Liver (tissue), 9 donors: ENCODE measurements around the gene PRKX. TPM values are rescaled to one million over a fixed set of nuclear protein-coding genes. Genes with fewer than 3 reads are reported as not detected.

Experiments used
- DNase-seq: peaks from one replicate; pipeline ENCODE4 v3.0.0-alpha.2; 2017; ENCODE audit warnings: low spot score
- H3K27ac ChIP-seq, 2 donors: one replicate each; pipeline ENCODE4 v1.7.0; 2013; ENCODE audit warnings: inconsistent platforms in 2 of 2, low read length in 2 of 2, control low read depth in 1 of 2, low read depth in 1 of 2, mild to moderate bottlenecking in 1 of 2
- H3K27me3 ChIP-seq, 4 donors: one replicate each; pipeline versions ENCODE4 v1.6.1 to v1.7.0; 2013; ENCODE audit warnings: low read length in 3 of 4, inconsistent platforms in 1 of 4, mild to moderate bottlenecking in 1 of 4, moderate library complexity in 1 of 4; ENCODE audit not compliant: control insufficient read depth in 4 of 4, insufficient read depth in 4 of 4
- H3K36me3 ChIP-seq, 4 donors: one replicate each; pipeline versions ENCODE4 v1.6.1 to v1.7.0; 2013; ENCODE audit warnings: low read length in 3 of 4, mild to moderate bottlenecking in 3 of 4, low read depth in 1 of 4, moderate library complexity in 1 of 4; ENCODE audit not compliant: control insufficient read depth in 4 of 4, insufficient read depth in 3 of 4
- H3K4me1 ChIP-seq, 4 donors: one replicate each; pipeline versions ENCODE4 v1.6.1 to v1.7.0; 2013; ENCODE audit warnings: low read length in 3 of 4, mild to moderate bottlenecking in 3 of 4, moderate library complexity in 1 of 4; ENCODE audit not compliant: control insufficient read depth in 4 of 4, insufficient read depth in 4 of 4
- H3K4me3 ChIP-seq, 3 donors: one replicate each; pipeline versions ENCODE4 v1.6.1 to v1.7.0; 2013; ENCODE audit warnings: low read length in 3 of 3, control low read depth in 1 of 3, low read depth in 1 of 3, mild to moderate bottlenecking in 1 of 3
- H3K9ac ChIP-seq, 2 donors: one replicate each; pipeline ENCODE4 v1.7.0; 2013; ENCODE audit warnings: low read length in 2 of 2, mild to moderate bottlenecking in 2 of 2, moderate library complexity in 2 of 2, control low read depth in 1 of 2, low read depth in 1 of 2
- H3K9me3 ChIP-seq, 4 donors: one replicate each; pipeline versions ENCODE4 v1.6.1 to v1.7.0; 2013; ENCODE audit warnings: low read length in 3 of 4; ENCODE audit not compliant: control insufficient read depth in 4 of 4
- ATF3 ChIP-seq: IDR thresholded peaks from 2 replicates; pipeline ENCODE4 v1.6.1; 2016; ENCODE audit warnings: antibody characterized with exemption
- CTCF ChIP-seq: fragments of 150-350 bp; IDR thresholded peaks from 2 replicates; pipeline ENCODE4 v1.5.1; 2017; ENCODE audit warnings: improper control_type of control experiment, low read depth, low read length; ENCODE audit not compliant: missing input control
- EGR1 ChIP-seq, 2 donors: IDR thresholded peaks; 2 replicates each; pipeline ENCODE4 v1.6.1; 2016 to 2018; ENCODE audit warnings: antibody characterized with exemption in 2 of 2, low read depth in 2 of 2
- FOXA1 ChIP-seq: IDR thresholded peaks from 2 replicates; pipeline ENCODE4 v1.6.1; 2016; ENCODE audit warnings: antibody characterized with exemption
- FOXA2 ChIP-seq: IDR thresholded peaks from 2 replicates; pipeline ENCODE4 v1.6.1; 2016; ENCODE audit warnings: antibody characterized with exemption
- GABPA ChIP-seq, 2 donors: IDR thresholded peaks in 1 of 2; conservative IDR thresholded peaks in 1 of 2; 2 replicates each; pipeline ENCODE4 v1.6.1; 2016; ENCODE audit warnings: antibody characterized with exemption in 2 of 2, mild to moderate bottlenecking in 1 of 2, moderate library complexity in 1 of 2
- HNF4A ChIP-seq, 2 donors: conservative IDR thresholded peaks; 2 replicates each; pipeline ENCODE4 v1.6.1; 2016; ENCODE audit warnings: antibody characterized with exemption in 2 of 2, mild to moderate bottlenecking in 2 of 2
- HNF4G ChIP-seq: IDR thresholded peaks from 2 replicates; pipeline ENCODE4 v1.6.1; 2016; ENCODE audit warnings: antibody characterized with exemption
- JUND ChIP-seq, 2 donors: IDR thresholded peaks; 2 replicates each; pipeline ENCODE4 v1.6.1; 2016; ENCODE audit warnings: antibody characterized with exemption in 2 of 2
- MAX ChIP-seq: IDR thresholded peaks from 2 replicates; pipeline ENCODE4 v1.6.1; 2016; ENCODE audit warnings: antibody characterized with exemption
- NR2F2 ChIP-seq: IDR thresholded peaks from 2 replicates; pipeline ENCODE4 v1.6.1; 2016; ENCODE audit warnings: antibody characterized with exemption
- RAD21 ChIP-seq, 2 donors: IDR thresholded peaks; 2 replicates each; pipeline ENCODE4 v1.6.1; 2016; ENCODE audit warnings: antibody characterized with exemption in 2 of 2, mild to moderate bottlenecking in 2 of 2
- REST ChIP-seq: IDR thresholded peaks from 2 replicates; pipeline ENCODE4 v1.6.1; 2016; ENCODE audit warnings: antibody characterized with exemption, mild to moderate bottlenecking
- RXRA ChIP-seq, 2 donors: IDR thresholded peaks; 2 replicates each; pipeline ENCODE4 v1.6.1; 2017 to 2018; ENCODE audit warnings: antibody characterized with exemption in 2 of 2, mild to moderate bottlenecking in 1 of 2
- SP1 ChIP-seq: IDR thresholded peaks from 2 replicates; pipeline ENCODE4 v1.6.1; 2018; ENCODE audit warnings: antibody characterized with exemption, mild to moderate bottlenecking
- TAF1 ChIP-seq: conservative IDR thresholded peaks from 2 replicates; pipeline ENCODE4 v1.6.1; 2016; ENCODE audit warnings: antibody characterized with exemption, mild to moderate bottlenecking
- YY1 ChIP-seq: IDR thresholded peaks from 2 replicates; pipeline ENCODE4 v1.6.1; 2016; ENCODE audit warnings: antibody characterized with exemption, mild to moderate bottlenecking
- ZBTB33 ChIP-seq: IDR thresholded peaks from 2 replicates; pipeline ENCODE4 v1.6.1; 2016; ENCODE audit warnings: antibody characterized with exemption
- WGBS: extraction: QIAGEN DNeasy Blood & Tissue Kit; methylation state at CpG from one replicate; pipeline ENCODE4 v1.1.7; 2013; 5-methylcytosine and 5-hydroxymethylcytosine counted together
- polyA plus RNA-seq, 2 donors: library from polyadenylated mRNA; stranded (reverse) in 1 of 2; unstranded in 1 of 2; fragments of 200-250 nt in 1 of 2; fragments of >200 nt in 1 of 2; fragmentation: Nextera tagmentation in 1 of 2; extraction: Ambion mirVana in 1 of 2; gene quantifications; one replicate each; pipeline versions ENCODE4 v1.2.1 to v1.2.3, GENCODE V29; 2013 to 2015
- total RNA-seq, 2 donors: library from RNA; depleted of rRNA; stranded (reverse); fragments of >200 nt; gene quantifications; one replicate each; pipeline ENCODE4 v1.2.3, GENCODE V29; 2014
- donor health status: healthy.
- donor health status: healthy.
- donor health status: healthy.
- donor health status: healthy.
- donor health status: healthy.

The PRKX gene
- total and polyA plus RNA-seq, 4 donors, result 0.63 to 4.0 (median 1.7) TPM

GRCh38 chrX:3598709-3599108, 114.7 kb downstream of the PRKX start:
- Histone ChIP-seq H3K36me3 (no peaks in the 10 kb centered on the region), H3K4me3 (no peak overlapping the region), H3K9me3 (no peaks in the 10 kb centered on the region), H3K4me1 (no peaks in the 10 kb centered on the region), H3K27me3 (no peaks in the 10 kb centered on the region), H3K27ac (no peak overlapping the region), H3K9ac (no peak overlapping the region)
- TF ChIP-seq REST, result no peak
- TF ChIP-seq ATF3, result no peak
- no peak for TF ChIP-seq FOXA2
- no peak for TF ChIP-seq GABPA (IDR thresholded peaks at IDR 0.05 in 1 of 2, conservative IDR thresholded peaks at IDR 0.05 in 1 of 2)
- no peak for TF ChIP-seq SP1
- no peak for TF ChIP-seq HNF4A (conservative IDR thresholded peaks at IDR 0.05)
- TF ChIP-seq EGR1 (IDR thresholded peaks at IDR 0.05; ENCODE audit: low read depth in 2 of 2), result no peak
- no peak for TF ChIP-seq NR2F2
- no peak for TF ChIP-seq FOXA1
- TF ChIP-seq ZBTB33, result no peak
- TF ChIP-seq MAX, result no peak
- TF ChIP-seq TAF1, result no peak
- no peak for TF ChIP-seq RXRA (IDR thresholded peaks at IDR 0.05)
- TF ChIP-seq CTCF, result no peak
- no peak for TF ChIP-seq RAD21 (IDR thresholded peaks at IDR 0.05)
- no peak for TF ChIP-seq YY1
- no peak for TF ChIP-seq JUND (IDR thresholded peaks at IDR 0.05)
- TF ChIP-seq HNF4G, result no peak
- WGBS, result 80% methylated on average over 6 of the region's 6 CpGs
- no peak for DNase-seq
